Brain microvascular endothelial cell (primary cell): ENCODE measurements around the gene CCDC74A.
"Not testable (repeated sequence)": the region's sequence is repeated elsewhere in the genome, so short reads cannot be mapped to it uniquely, and the experiment has no call there.

Experiments used
- DNase-seq: peaks from one replicate; pipeline ENCODE4 v3.0.0-alpha.2; 2020
- H3K27ac ChIP-seq: fragments of 250-450 bp; sonication (Bioruptor Pico); 2 replicates; pipeline ENCODE4 v1.5.1; 2020; ENCODE audit warnings: mild to moderate bottlenecking, moderate library complexity
- H3K27me3 ChIP-seq: fragments of 250-450 bp; sonication (Bioruptor Pico); replicated peaks from 2 replicates; pipeline ENCODE4 v1.5.1; 2020; ENCODE audit warnings: mild to moderate bottlenecking
- H3K36me3 ChIP-seq: fragments of 250-450 bp; sonication (Bioruptor Pico); replicated peaks from 2 replicates; pipeline ENCODE4 v1.5.1; 2020; ENCODE audit warnings: mild to moderate bottlenecking
- H3K4me3 ChIP-seq: 2 replicates; pipeline ENCODE4 v1.5.1; 2011; ENCODE audit warnings: low read depth, mild to moderate bottlenecking, control low read depth, low read length, moderate library complexity
- in situ Hi-C: cut with HindIII; loops from 2 replicates; pipeline ENCODE4 v1.10.0; 2017; ENCODE audit warnings: low sequenced_read_pairs, low pct_ligation_motif_present
- TF ChIP-seq, protein P1 (sequence below): IDR thresholded peaks from 2 replicates; pipeline ENCODE4 v1.5.1; 2011; ENCODE audit warnings: low read depth, mild to moderate bottlenecking, moderate library complexity, low read length, control low read depth, inconsistent platforms; ENCODE audit errors: missing control alignments

Gene CCDC74A

DNA sequence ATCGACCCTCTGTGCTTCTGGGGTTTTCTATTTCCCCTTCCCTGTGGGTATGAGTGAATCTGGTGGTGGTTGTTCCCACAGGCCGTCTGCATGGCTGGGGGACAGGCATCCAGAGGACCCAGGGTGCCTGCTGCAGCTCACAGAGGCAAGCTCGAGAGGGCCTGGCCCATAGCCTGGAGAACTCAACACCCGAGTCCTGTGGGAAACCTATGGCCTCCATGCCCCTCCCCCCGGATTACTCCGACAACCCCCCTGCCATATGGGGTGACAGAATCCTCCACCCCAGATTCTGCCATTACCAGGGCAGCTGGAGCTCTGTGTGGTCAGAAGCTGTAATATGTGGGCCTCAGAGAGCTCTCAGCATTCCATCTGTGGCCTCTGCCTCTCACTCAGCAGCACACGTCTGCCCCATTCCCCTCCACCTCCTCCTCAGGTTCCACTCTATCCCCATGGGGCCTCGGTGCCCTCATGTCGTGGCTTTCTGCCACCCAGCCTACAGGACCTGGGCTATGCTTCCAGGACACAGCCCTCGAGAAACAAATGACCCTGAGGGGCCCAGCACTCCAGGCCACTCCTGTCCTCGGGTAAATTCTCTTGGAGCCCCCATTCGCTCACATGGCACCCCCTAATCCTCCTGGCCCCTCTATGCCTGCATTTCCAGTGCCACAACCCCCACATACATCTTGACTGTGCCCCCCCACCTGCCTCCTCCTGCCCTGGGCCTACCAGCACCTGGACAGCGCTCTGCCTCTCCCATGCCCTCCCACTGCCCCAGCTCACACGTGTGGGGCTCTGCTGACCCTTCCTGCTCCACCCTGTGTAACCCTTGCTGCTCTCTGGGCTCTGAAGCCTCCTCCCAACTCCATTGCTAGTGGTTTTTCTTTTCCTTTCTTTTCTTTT is 39.1 kb upstream of the CCDC74A start:
- TF ChIP-seq, protein P1, sequence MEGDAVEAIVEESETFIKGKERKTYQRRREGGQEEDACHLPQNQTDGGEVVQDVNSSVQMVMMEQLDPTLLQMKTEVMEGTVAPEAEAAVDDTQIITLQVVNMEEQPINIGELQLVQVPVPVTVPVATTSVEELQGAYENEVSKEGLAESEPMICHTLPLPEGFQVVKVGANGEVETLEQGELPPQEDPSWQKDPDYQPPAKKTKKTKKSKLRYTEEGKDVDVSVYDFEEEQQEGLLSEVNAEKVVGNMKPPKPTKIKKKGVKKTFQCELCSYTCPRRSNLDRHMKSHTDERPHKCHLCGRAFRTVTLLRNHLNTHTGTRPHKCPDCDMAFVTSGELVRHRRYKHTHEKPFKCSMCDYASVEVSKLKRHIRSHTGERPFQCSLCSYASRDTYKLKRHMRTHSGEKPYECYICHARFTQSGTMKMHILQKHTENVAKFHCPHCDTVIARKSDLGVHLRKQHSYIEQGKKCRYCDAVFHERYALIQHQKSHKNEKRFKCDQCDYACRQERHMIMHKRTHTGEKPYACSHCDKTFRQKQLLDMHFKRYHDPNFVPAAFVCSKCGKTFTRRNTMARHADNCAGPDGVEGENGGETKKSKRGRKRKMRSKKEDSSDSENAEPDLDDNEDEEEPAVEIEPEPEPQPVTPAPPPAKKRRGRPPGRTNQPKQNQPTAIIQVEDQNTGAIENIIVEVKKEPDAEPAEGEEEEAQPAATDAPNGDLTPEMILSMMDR: no peak
- H3K27me3 ChIP-seq: no peaks in the 10 kb centered on the region
- no peak overlapping the region for H3K4me3 ChIP-seq
- no peak for DNase-seq
- H3K27ac ChIP-seq: no peak overlapping the region
- no peaks in the 10 kb centered on the region for H3K36me3 ChIP-seq
- in situ Hi-C loops: no loop called here

DNA sequence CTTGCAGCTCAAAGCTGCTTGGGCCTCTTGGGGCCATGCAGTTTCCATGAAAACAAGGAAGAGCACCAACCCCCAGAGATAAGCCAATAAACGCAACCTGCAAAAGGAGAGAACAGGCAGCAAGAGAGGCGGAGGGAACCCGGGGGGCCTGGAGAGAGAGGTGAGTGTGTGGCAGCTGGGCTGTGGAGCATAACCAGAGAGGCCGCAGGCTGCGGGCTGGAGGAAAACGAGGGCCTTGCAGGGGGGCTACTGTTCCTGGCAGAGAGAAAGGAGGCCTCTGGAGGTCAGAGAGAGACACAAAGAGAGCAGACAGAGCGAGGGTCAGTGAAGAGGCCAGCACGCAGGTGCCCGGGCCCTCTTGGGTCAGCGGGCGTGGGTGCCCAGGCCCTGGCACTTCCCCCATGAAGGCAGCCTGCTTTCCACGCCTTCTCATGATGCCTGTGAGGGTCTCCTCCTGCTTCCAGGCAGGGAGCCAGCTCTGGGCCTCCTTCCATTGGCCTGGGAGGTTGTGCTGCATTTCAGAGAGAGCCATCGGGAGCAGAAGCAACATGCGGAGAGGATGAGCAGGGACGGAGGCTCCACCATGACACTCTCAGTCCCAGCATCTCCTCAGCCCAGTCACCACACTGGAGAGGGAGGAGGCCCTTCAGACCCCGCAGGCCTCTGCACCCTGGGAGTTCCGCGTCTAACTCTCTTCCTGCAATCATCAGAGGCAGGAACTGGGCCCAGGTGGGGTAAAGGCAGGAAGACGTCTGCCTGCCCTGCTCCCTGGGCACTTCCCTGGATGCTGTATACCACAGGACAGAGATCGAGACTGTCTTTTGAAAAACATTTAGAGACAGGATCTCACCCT is 36.8 kb upstream of the CCDC74A start:
- H3K36me3 ChIP-seq, in situ Hi-C loops, DNase-seq, H3K27me3 ChIP-seq, H3K27ac ChIP-seq: not testable (repeated sequence)
- H3K4me3 ChIP-seq: peak overlapping the region; percentile 62

DNA sequence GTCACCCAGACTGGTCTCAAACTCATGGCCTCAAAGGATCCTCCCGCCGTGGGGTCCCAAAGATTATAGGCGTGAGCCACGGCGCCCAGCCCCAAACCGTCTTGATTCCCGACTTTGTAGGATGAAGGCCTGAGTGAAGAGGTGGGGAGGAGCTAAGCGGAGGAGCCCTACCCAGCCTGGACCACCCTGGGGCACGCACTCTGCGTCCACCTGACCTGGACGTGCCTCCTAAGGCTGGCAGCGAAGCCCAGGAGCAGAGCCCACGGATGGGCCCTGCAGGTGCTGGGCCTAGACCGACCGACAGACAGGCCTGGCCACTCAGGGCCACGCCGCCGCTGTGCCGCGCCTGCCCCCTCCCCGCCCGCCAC is 36.2 kb upstream of the CCDC74A start:
- DNase-seq, in situ Hi-C loops, H3K36me3 ChIP-seq, H3K27me3 ChIP-seq, H3K27ac ChIP-seq: not testable (repeated sequence)
- H3K4me3 ChIP-seq: peak overlapping the region; percentile 62

DNA sequence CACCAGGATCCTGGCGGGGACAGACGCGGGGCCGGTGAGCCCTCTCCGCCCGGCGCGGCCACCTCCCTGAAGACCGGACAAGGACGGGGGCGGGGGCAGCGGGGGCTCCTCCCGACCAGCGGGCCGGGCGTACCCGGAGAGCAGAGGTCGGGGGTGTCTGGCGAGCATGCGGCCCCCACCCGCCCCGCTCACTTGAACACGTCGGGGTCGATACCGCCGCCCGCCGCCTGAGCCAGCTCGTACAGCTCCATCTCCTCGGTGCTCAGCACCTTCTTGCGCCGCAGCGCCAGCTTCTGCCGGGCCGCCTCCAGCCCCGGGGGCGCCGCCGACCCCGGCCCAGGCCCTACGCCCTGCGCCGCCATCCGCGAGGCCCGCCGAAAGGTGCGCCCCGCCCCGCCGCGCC is 35.7 kb upstream of the CCDC74A start, which contains the start of gene MZT2A:
TSS of gene MZT2A (minus strand) at position 383 of the 403 bp plus-strand sequence. CDS start at position 362, 21 bp downstream.
- H3K27me3 ChIP-seq, H3K36me3 ChIP-seq, in situ Hi-C loops, DNase-seq: not testable (repeated sequence)
- peak within 1 kb of the TSS; percentile 79 for H3K4me3 ChIP-seq
- peak within 1 kb of the TSS; percentile 74 for H3K27ac ChIP-seq

DNA sequence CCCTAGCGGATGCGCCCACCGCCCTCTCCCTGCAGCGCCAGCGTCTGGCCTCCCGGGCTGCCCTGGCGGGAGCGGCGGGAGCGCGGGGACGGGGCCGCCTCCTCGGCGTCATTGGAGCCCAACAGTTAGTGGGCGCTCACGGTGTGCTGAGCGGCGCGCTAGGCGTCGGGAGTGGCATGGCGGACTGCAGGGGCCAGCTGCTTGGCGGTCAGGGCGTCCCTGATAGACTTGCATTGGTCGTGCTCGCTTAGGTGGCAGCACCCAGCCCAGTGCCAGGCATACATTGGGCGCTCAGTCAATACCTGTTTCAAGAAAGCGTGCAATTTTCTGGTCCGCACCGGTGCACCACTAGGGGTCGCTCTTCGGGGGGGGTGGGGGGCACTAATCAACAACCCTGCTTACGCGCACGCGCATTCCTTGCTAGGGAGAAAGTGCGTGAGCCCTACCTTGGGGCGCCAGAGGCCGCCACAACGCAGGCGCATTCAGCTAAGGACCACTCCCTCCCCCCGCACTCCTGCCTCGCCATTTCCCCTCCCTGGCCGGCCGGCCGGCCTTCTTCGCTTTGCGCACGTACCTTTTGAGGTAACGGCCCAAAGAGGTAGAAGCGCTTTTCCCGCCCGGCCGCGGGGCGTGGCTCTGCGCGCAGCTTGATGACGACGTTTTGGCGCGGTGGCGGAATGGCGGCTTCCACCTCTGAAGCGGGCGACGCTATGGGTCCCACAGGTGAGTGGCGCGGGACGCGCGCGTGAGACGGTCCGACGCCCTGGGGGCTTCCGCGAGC is 35.1 kb upstream of the CCDC74A start:
- Histone ChIP-seq H3K36me3 (no peaks in the 10 kb centered on the region), H3K4me3 (peak overlapping the region; percentile 79), H3K27me3 (no peaks in the 10 kb centered on the region), H3K27ac (peak overlapping the region; percentile 74)
- peak; percentile 89 for DNase-seq
- in situ Hi-C loops: no loop called here
- TF ChIP-seq, protein P1: peak; percentile 83

DNA sequence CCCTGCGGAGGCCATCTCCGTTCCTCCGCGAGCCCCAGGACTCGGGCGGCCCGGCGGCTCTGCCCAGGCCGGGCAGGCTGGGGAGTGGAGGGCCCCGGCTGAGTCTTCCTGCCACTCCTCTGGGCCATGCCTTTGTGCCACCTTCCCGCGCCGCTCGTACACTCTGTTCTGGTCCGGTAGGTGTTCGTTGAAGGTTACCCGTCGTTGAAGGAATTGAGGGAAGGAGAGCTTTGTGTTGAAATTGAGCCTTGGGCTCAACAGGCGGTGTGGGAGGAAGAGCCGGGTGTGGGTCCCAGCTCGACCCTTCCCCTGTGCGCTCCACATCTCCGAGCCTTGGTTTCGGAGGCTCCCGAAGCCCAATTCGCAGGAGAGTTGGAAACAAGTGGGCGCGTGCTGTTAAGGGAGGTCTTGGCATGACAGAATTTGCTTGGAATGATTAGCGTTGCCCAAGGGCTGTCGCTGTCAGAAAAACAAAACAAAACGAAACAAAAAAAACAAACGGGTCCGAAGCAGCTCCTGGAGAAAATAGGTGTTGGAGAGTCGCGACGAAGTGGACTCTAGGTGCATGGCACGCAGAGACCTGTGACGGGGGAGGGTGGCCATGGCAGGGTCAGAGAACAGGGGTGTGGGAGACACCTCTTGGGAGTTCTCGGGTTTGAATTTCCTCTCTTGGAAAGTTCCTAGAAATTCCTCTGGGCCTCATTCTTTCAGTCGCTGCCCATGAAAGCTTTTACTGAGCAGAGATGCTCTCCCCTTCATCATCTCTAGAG is 34.3 kb upstream of the CCDC74A start:
- TF ChIP-seq, protein P1: no peak
- Histone ChIP-seq H3K4me3 (peak overlapping the region; percentile 79), H3K27me3 (no peaks in the 10 kb centered on the region), H3K36me3 (no peaks in the 10 kb centered on the region), H3K27ac (peak overlapping the region; percentile 74)
- in situ Hi-C loops: no loop called here
- DNase-seq: peak; percentile 7

DNA sequence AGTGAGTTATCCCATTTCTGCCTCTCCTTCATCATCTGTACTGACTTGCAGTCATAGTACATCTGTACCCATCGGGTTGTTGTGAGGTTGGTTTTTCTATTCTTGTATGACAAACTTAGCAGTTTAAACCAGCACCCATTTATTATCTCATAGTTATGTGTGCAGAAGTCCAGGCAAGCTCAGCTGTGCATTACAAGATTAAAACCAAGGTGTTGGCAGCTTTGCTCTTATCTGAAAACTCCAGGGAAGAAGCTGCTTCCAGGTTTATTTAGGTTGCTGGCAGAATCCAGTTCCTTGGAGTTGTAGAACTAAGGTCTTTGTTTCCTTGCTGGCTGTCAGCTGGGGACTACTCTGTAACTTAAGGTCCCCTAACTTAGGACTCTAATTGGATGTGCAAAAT is 32.2 kb upstream of the CCDC74A start:
- H3K36me3 ChIP-seq, DNase-seq, H3K27me3 ChIP-seq, H3K27ac ChIP-seq, in situ Hi-C loops, H3K4me3 ChIP-seq: not testable (repeated sequence)

DNA sequence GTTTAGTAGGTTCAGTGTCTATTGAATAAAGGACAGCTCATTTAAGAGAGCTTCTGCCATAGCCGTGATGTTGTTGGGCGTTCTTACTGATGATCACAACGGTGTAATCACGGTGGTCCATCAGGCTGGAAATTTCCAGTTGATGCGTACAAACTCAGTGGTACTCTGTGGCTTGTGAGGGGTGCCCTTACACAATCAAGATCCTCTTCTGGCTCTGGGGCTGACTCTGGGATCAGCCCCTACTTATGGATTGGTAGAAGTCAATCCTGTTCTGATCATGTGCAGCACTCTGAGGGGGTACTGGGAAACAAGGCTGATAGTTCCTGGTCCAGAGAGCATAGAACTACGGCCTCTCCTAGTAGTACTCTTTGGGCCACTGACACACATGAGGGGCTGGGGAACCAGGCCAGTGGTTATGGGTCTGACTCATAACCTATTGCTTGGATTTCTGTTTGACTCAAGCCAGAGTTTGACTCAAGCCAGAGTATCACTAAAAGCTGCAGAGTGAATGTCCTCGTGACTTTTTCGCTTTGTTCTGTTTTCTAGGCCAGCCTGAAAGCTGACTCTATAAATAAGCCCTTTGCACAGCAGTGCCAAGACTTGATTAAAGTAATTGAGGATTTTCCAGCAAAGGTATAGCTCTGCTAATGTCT is 29.2 kb upstream of the CCDC74A start:
- H3K27me3 ChIP-seq, H3K4me3 ChIP-seq, H3K36me3 ChIP-seq, H3K27ac ChIP-seq, in situ Hi-C loops: not testable (repeated sequence)
- peak; percentile 43 for DNase-seq

DNA sequence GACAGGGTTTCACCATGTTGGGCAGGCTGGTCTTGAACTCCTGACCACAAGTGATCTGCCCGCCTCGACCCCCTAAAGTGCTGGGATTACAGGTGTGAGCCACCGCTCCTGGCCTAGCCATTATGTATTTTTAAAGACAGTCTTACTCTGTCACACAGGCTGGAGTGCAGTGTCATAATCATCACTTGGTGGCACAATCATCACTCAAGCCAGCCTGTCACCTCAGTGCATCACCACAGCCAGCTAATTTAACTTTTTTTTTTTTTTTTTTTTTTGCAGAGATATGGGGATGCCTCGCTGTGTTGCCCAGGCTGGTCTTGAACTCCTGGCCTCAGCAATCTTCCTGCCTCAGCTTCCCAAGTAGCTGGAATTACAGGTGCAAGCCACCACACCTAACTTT is 24.1 kb upstream of the CCDC74A start:
- DNase-seq, H3K36me3 ChIP-seq, H3K27me3 ChIP-seq, H3K4me3 ChIP-seq, in situ Hi-C loops, H3K27ac ChIP-seq: not testable (repeated sequence)
